H1 (cell line): ENCODE results near the gene JAKMIP3. TPM values are rescaled to one million over a fixed set of nuclear protein-coding genes. Genes with fewer than 3 reads are reported as not detected.

Source experiments
- CBX5 ChIP-seq: fragments of 300-800, 300-1000 bp; sonication (generic); IDR thresholded peaks from 2 replicates; pipeline ENCODE4 v1.7.1; 2016; ENCODE audit warnings: antibody characterized with exemption, low read length, low read depth
- CHD7 ChIP-seq: fragments of 300-600 bp; sonication (generic); IDR thresholded peaks from 2 replicates; pipeline ENCODE4 v1.7.1; 2012; ENCODE audit warnings: low read length, moderate library complexity, mild to moderate bottlenecking, inconsistent platforms; ENCODE audit not compliant: insufficient replicate concordance
- CREB1 ChIP-seq: IDR thresholded peaks from 2 replicates; pipeline ENCODE4 v1.6.1; 2012; ENCODE audit warnings: inconsistent platforms
- JUN ChIP-seq: IDR thresholded peaks from 2 replicates; pipeline ENCODE4 v1.6.1; 2011; ENCODE audit warnings: low read depth, mild to moderate bottlenecking, improper control_type of control experiment, low read length
- SIRT6 ChIP-seq: IDR thresholded peaks from one replicate; pipeline ENCODE4 v1.7.1; 2012; ENCODE audit warnings: low read length, inconsistent platforms
- SP4 ChIP-seq: IDR thresholded peaks from 2 replicates; pipeline ENCODE4 v1.6.1; 2012; ENCODE audit warnings: low read length, inconsistent platforms
- polyA plus RNA-seq, 7 experiments: library from polyadenylated mRNA; depleted of rRNA in 3 of 7; stranded (reverse) in 5 of 7; unstranded in 2 of 7; fragments of >200 nt in 5 of 7; fragments of 200-250 nt in 2 of 7; gene quantifications; 1 replicate in 5 of 7; 2 replicates in 1 of 7; 4 replicates in 1 of 7; pipeline versions ENCODE4 v1.2.1 to v1.2.3, GENCODE V29; 2011 to 2013; ENCODE audit warnings: missing spikeins in 2 of 7, mixed read lengths in 2 of 7
- total RNA-seq: library from RNA; stranded (reverse); fragmentation: NEBNext Ultra II Directional; extraction: Animal tissue kit (Norgen Biotek cat#: 25700); gene quantifications from 2 replicates; pipeline ENCODE4 v1.2.1, GENCODE V29; 2021

JAKMIP3 gene
- total and polyA plus RNA-seq, 2 of the 8 experiments (the other 6 are each of a cell fraction or from before 2014, with no cell fraction given), result 0.83 to 0.91 TPM

- TF ChIP-seq CHD7 (no peak), SIRT6 (no peak), SP4 (no peak), CREB1 (no peak), CBX5 (no peak), JUN (no peak)
Observed at GRCh38 chr10:132018446-132018845, 47.3 kb upstream of the JAKMIP3 start (continued).
